NCI-H1436 (cell line): ENCODE measurements around the gene CAMK2B.

Source experiments
- DNase-seq: peaks from one replicate; lab custom pipeline; 2025; lab: John Stamatoyannopoulos, UW

CAMK2B gene

DNA sequence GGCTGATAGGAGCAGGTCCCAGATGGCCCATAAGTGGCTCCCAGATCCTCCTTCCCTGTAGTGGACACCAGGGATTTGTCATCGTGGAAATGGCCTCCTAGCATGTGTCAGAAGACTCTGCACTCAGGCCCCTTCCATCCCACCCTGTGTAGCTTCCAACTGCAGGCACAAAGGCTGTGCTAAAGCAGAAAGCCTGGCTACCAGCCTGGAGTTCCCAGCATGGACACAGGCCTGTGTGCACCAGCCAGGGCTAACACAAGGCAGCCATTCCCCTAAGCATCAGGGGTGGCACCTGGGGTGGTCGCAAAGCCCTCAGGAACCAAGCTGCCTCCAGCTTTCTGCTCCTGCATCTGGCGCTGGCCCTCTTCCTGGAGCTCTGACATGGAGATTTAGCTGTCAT is 4.5 kb upstream of the CAMK2B start:
- no peak for DNase-seq

DNA sequence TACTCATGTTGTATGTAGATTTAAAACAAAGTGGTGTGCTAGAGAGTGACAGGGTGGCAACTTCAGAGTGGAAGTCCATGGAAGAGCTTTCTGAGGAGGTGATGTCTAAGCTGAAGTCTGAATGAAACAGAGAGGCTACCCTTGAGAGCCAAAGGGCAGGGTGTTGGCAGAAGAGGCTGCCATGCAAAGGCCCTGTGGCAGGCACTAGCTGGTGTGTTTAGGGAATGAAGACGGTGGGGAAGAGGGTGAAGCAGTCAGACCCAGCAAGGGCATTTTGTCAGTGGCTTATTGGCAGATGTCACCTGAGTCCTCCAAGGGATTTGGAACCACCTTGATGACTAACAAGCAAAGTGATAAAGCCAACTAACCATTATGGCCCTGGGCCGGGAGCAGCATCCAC is 3.7 kb upstream of the CAMK2B start:
- DNase-seq = no peak

DNA sequence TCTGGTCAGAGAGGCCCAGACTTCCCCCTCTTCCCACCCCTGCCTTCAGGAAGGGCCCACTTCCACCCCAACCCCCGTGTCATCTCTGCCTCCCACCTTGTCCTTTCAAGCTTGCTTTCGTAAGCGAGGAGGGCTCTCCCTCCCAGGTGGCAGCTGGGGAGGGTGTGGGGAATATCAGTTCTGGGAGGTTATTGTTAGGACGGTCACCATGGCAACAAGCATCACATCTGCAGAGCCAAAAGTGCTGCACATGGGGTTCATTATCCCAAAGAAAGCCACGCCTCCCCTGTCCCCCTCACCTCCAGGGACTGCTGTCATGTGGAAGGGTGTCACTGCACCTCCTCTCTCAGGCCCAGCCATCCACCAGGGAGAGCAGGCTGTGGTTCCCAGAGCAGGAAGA is 2.6 kb upstream of the CAMK2B start:
- no peak for DNase-seq

DNA sequence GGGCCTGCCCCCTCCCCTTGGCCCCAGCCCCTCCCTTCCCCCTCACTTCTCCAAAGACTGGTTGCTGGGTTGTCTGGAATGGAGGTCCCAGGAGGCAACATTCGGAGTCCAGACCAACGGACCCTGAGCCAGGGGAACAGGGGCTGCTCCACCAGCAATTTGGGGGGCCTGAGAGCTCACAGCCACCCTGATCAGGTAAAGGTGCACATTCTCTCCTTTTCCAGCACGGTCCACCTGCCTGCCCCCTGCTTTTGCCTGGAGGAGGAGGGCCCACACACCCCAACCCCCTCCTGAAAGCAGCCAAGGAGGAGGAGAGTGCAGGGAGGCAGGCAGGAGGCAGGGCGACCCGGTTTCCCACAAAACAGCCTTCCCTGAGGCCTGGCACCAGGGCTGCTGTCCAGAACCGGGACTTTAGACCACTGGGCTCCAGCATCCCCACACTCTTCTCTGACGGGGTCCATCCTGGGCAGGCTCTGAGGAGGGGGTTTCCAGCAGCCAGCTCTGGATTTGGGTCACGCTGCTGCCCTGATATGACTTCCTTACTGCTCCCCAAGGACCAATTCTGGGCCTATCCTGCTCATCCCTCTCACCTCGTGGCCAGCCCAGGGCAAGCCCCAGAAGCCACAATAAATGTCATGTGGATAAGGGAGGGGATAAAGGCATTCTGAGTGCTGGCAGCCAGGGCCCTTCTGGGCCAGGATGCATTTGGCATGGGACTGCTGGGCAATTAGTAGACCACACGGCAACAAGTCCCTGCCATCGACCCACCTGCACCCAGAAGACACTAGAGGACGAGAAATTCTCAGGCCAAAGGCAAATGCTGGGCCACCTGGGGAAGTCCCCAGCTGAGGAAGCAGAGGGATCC is 1.1 kb upstream of the CAMK2B start:
- DNase-seq = no peak

DNA sequence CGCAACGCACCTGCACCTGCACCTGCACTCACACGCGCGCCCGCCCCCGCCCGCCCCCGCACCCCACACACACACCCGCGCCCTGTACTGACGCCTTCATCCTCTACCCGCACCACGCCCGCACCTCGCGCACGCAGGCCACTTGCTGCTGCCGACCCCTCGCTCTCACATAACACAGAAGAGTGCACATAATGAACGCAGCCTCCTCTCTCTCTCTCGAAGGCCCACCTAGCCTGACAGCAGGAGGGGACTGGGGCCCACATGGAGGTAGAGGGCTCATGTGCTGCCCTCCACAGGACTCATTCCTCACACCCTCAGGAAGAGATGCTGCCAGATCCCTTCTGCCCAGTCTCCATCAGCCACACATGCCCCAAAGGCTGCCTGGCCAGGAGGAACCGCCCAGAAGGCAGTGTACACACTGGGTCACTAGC is 432 bp upstream of the CAMK2B start:
- DNase-seq = no peak

DNA sequence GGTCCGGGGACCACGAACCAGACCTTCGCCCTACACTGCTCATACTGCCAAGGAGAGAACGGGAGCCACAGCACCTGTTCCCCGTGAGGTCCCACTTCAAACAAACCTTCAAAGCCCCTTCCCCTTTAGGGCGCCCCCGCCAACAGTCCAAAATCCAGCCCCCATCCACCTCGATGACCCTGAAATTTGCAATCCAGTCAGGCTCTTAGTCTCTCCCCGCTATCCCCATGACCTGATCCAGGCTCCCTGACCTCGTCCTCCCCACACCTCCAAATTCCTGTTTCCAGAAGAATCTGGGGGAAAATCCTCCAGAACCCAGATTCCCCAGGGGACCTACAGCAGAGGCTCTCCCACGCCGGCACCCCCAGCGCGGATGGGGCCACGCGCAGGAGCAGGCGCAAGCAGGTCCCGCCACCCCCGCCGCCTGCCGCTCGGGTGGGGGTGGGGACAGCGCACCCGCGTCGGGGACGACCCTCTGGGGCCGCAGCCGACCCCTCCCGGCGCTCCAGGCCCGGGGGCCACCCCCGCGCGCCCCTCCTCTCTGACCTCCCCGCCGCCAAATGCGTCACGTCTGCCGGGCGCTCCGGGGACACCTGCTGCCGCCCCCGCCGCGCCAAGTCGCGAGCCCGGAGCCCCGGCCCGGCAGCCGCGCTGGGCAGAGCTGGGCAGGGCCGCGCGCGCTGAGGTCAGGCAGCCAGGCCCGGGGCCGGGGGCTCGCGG is 753 bp downstream of the CAMK2B start:
- DNase-seq = no peak

DNA sequence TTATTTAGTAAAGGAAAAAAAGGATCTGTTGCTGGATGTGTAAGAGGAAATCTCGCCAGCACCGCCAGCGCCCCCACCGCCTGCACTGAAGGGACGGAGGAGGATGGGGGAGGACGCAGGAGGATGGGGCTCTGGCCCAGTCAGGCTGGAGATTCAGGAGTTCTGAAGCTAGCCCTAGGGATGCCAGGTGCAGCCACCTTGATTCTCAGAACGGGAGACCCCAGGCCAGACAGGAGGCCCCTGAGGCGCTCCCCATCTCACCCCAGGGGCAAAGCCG is 1.3 kb downstream of the CAMK2B start:
- no peak for DNase-seq

DNA sequence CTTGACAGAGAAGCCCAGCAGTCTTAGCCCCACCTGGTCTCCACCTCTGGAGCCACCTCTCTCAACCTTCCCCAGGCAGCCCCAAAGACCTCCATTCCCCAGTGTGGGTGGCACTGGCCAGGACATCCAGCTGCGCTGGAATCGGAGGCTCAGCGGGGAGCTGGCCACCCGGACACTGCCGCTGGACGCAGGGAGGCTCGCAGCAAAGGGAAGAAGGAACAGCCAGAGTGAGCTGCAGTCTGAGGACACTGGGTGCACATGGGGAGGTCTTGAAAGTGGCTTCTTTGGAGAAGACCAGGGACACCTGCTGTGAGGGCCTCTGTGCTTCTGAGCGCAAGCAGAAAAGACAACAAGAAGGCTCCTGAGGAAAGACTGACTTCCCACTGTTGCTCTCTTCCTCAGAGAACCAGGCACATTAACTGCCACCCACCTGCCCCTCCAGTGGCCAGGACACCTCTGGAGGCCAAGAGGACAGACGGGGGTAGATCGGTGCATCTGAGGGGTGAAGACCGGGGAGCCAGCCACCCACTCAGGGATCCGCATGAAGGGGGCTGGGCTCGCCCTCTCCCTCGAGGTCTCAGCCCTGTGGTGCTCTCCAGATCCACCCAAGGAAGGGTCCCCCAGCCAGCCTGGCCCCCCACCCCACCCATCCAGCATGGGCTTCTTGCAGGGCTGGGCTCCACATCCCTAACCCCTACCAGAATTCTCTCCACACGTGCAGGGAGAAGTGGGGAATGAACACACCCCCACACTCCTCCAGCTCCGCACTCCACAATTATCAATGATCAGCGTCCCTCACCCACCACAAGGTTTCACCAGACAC is 1.8 kb downstream of the CAMK2B start:
- no peak for DNase-seq

DNA sequence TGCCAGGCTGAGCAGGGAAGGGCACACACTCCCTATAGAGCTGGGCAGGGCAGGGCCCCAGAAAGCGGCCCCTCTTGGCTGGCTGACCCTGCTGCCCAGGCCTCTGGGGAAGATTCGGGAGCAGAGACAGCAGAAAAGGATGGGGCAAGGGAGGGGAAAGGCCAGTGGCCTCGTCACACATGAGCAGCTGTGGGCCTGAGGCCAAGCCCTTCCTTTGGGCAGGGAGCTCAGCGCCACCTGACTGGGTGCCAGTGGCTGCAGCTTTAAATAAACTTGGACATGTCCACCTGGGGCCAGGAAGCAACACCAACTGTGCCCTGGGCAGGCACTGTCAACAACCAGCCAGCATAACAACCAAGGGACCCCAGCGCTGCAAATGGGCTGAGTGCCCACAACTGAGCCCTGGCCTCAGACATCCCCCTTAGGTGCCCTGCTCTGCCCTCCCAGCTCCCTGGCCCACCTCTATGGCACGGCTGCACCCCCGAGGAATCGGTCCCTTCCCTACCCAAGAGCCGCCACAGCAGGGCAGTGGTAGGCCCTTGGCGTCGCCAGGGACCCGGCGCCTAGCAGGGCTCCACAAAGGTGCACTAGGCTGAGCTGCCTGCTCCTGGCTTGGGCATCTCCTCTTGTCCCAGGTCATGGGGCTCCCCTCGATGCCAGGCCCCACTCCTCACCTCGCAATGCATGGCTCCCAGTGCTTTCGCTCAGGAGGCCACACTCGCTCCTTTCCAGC is 2.6 kb downstream of the CAMK2B start:
- DNase-seq = no peak

DNA sequence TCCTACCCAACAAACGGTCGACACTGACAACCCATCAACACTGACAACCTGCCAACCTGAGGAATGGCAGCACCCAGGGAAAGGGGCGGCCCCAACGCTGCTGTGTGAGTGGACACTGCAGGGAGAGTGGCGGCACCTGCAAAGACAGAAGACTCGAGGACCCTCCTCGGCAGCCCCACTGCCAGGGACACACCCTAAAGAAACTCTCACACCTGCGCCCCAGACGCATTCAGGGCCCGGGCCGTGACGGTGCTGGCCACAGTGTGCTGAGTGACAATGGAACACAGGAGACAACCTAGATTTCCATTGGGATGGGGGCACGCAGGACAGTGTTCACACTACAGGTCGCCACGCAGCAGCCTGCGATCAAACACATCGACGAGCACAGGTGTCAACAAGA is 3.6 kb downstream of the CAMK2B start:
- DNase-seq = no peak

DNA sequence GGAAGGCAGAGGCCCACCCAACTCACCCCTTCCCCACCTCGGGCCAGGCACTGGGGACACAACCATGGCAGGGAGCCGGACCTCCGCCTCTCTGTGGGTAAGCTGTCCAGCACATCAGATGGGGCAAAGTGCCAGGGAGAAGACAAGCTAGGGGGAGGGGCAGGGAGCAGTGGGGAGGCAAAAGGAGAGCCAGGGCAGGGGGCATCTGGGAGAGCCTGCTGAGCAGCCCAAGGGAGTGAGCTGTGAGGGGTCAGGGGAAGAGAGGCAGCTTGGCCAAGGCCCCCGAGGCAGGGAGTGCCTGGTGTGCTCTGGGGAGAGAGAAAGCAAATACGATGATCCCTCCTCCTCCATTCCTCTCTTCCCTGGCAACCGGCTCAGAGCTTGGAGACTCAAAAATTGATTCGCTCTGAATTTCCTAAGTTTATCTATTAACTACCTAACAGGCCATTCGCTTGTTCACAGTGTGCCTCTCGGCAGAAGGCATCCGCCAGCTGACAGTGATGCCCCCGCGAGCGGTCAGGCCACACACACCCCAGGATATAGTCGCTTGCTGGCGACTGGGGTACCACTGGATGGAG is 4.5 kb downstream of the CAMK2B start:
- no peak for DNase-seq

DNA sequence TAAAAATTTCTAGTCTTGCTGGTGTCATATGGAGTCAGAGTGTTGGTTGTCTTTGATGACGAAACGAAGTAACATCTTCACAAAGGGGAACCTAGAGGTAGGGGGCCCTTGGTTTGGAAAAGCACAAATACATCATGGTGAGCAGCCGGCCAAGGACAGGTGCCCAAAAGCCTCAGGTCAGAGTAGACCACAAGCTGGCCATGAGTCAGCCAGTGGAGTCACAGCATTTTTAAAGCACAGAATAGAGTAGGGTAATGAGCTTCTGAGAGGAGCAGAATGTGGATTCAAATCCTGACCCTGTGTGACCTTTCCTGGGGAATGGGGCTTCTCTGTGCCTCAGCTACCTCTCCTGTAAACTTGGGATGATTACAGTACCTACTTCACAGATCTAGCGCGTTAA is 5.3 kb downstream of the CAMK2B start:
- DNase-seq = no peak

DNA sequence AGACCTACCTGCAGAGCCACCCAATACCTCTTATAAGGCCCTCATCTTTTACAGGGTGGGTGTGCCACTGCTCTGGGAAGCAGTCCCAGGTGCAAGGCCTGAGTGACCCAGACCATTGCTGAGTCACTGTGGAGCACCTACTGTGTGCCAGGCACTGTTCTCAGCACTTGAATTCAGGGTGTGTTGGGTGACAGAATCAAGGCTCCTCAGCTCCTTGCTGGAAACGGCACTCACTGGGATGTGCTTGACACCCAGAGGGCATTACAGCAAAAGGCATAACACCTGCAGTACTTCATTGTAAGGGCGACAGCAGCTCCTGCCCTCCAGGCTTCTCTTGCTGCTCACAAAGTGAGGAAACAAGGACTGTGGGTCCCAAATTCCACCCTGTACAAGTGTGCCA is 7.1 kb downstream of the CAMK2B start:
- no peak for DNase-seq

DNA sequence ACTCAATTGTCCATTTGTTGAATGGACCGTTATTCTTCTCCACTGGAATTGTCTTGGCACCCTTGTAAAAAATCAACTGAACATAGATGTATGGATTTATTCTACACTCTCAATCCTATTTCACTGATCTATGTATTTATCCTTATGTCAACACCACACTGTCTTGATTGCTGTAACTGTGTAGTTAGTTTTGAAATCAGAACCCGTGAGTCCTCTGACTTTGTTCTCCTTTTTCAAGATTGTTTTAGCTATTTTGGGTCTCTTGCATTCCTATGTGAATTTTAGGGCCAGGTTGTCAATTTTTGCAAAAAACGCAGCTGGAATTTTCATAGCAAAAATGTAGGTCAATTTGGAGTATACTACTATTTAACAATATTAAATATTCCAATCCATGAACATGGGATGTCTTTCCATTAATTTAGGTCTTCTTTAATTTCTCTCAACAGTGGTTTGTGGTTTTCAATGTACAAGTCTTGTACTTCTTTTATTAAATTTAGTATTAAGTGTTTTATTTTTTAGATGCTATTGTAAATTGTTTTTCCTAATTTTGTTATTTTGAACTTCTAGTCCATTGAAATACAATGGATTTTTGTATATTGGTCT is 10.0 kb downstream of the CAMK2B start:
- DNase-seq = no peak

DNA sequence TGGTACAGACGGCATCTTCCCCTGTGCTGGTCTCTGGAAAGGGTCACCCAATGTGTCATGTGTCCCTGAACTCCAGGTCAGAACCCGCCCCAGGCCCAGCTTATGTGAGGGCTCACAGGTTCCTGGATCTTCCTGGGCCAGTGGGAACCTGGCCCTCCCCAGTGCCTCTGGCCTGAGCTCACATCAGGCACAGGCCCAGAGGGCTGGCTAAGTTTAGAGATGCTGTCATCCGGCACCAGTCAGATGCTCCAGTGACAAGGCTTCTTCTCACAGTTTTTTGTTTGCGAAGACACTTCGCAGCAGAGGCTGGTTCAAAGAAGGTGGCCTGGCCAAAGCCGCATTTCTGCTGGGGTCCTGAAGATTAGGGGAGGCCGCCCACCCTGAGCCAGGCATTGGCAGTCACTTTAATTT is 11.8 kb downstream of the CAMK2B start:
- DNase-seq = no peak

DNA sequence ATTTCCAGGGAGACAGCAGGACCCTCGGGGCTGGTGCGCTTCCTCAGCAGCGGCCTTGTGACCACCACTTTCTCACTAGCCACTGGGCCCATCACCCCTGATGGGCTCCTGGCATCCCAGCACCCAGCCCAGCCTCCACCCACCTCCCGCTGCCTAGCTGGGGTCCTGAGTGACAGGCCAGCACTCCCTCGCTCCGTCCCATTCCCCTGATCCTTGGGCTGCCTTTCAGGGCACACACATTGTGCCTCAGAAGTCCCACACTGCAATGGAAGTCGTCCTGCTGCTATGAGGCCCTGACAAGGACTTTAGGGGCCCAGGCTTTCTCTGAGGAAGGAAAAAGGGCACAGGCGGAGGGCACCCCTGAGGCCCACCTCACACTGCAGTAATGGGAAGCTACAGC is 12.4 kb downstream of the CAMK2B start:
- no peak for DNase-seq

DNA sequence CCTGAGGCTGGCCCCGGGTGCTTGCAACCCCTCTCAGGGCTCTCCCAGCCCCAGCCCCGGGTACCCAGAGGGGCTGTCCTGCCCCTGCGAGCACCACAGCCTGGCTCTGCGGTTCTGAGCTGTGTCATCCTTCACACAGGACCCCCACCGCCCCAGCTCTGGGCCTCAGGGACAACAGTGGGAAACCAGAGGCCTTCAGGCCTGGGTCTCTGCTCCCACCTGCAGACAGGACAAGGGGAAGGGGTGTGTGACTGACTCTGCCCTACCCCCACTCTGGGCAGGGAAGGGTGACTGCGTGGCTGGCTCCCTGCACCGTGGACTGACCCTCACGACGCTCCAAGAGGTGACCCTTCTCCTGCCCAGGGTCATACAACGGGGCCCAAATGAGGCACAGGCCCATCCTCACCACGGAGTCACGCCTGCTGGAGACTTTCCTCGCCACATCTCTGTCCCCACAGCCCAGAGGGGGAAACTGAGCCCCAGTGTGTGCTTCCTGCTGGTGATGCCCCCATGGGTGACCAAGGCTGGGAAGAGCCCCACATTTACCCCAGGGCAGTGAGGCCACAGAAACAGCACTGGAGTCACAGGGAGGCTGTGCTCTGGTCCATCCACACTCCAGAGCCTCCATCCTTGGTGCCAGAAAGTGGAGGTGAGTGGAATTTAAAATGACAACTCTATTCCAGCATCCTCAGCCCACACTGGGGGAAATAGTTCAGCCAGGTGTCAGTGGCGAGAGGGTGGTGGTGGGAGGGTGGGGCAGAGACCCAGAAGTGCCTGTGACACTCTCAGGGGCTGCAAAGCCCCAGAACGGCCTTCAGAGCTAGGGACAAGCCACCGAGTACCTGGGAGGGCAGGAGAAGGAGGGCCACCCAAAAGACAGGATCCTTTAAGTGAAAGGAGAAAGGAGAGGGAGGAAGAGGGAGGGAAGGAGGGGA is 13.6 kb downstream of the CAMK2B start:
- no peak for DNase-seq

DNA sequence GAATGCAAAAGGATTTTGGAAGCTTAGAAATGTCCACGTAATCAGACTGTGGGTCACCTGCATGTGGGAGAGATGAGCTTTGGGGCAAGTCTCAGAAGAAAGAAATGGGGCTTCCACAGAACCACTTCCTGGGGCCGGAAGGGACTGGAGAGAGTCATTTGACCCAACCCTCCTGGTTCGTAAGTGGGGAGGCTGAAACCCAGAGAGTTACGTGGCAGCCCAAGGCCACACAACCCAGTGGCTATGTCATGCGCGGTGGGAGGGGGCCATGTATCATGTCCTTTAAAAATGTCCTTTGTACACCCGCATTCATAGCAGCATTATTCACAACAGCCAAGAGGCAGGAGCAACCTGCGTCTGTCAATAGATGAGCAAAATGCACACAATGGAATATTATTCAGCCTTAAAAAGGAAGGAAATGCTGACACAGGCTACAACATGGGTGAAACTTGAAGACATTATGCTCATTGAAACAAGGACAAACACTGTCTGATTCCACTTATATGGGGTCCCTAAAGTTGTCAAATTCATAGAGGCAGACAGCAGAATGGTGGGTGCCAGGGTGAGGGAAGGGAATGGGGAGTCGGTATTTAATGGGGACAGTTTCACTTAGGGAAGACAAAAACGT is 15.1 kb downstream of the CAMK2B start:
- no peak for DNase-seq

DNA sequence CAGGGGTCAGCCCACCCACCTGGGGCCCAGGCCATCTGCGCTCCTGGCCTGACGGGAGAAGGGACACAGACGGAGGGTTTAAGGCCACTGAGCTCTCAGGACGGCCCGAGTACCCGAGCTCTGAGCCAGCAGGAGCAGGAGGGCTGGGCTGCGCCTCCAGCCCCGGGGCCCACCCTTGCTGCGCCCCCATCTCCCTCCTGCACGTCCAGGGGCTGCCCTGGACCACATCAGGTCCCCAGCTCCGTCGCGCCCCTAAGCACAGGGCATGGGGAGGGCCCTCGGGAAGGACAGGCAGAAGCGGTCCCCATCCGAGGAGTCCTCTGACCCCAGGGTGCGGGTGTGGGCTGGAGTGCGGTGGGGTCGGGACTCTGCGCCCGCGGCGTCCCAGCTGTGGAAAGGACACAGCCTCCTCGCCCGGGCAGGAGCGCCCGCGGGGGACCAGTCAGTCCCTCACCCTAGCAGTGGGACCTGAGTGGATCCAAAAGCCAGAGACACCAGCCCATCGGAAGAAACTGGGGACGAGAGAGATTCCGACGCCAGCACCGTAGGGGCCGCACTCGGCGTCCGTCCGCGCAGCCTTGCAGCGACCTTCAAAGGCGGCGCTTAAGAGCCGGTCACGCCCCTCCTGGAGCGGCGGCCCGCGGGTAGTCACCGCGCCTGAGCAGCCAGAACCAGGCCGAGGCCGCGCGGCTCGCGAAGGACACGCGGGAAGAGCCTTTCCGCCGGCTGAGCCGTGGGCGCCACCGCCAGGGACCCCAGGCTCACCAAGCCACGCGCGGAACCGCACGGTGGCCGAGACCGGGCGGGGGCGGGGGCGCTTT is 15.9 kb downstream of the CAMK2B start:
- DNase-seq = no peak
